Epidermal melanocyte (primary cell): Measurements from ENCODE around the gene ZBTB25.

Experiments used
- DNase-seq: peaks from one replicate; pipeline ENCODE4 v3.0.0; 2011; ENCODE audit warnings: low spot score; ENCODE audit not compliant: insufficient read length

Gene ZBTB25

DNA sequence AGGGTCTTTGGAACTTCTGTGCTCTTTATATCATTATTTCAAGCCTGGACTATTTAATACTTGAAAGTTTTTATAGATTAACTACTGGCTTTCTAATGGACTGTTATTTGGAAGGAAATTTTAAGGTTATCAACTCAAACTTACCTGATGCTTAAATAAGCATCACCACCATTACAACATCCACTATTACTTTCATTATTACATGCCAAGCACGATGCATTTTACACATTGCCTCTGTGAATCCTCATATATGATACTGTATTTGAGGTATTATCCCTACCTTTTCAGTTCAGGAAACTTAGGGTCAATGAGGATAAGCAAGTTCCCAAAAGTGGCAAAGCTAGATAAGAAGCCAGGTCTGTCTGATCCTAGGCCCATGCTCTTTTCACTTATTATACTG is 13.3 kb upstream of the ZBTB25 start:
- no peak for DNase-seq

DNA sequence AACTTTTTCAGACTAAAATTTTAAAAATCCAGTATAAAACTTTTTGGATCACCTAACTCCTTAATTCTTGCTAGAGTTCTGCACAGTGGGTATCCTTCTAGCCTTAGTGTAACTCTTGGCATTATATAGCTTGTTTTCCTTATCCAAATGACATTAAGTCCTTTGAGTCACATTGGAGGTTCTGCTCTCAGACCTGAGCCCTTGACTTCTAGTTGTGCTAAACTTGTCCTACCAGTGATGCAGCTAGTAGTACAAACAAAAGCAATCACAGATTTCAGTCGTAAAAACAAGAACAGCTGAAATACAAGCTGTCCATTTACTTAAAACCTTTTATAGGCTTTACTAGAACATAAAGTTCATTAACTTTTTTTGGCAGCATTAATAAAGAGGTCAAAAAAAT is 11.4 kb upstream of the ZBTB25 start:
- DNase-seq = no peak

DNA sequence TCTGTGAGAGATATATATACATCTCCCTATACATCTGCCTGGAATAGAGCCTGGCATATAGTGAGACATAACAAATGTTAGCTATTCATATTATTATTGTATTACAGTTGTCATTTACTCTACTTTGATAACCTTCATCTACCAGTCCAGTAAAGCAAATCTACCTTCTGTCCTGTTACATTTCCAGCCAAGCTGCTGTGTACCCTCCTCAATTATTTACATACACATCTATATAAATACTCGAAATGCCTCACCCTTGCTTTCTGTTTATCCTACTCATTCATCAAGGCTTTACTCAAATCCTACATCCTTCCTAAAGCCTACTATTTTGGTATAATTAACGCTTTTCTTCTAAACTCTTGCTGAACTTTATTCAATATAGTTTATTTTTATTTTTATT is 9.6 kb upstream of the ZBTB25 start:
- DNase-seq = no peak

DNA sequence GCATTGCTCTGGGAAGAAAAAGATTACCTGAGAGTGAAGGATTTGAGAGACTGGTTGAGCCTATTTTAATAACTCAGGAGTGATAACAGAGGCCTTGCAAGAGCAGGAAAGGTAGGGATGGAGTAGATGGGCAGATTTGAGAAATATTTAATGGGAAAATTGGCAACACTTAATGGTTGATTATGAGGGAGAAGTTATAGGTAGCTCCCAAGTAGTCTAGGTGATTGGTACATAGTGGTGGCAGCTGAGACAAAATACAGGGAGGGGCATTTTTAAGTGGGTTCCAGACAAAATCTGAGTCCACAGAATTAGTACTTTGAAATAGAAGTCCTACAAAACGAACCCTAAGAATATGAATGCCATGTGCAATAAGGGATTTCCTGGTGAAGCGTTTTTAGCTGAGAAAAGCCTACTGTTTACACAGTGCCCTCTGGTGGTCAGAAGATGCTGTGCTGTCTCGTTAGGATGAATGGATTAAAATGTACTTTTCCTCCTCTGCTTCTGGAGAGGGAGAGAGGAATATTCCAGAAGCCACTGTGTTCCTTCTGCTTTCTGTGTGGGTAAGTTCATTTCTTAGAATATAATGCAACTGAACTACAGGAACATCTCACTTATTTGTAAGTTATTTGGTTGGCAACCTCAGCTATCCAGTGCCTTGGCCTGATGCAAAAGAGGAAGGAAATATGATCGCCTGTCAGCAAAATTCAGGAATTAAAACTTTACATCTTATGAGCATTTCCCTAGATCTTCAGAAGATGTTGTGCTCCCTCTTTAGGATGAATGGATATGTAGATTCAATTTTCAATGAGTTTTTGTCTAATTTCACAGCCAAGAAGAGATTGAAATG is 7.4 kb upstream of the ZBTB25 start:
- peak; percentile 33 for DNase-seq

DNA sequence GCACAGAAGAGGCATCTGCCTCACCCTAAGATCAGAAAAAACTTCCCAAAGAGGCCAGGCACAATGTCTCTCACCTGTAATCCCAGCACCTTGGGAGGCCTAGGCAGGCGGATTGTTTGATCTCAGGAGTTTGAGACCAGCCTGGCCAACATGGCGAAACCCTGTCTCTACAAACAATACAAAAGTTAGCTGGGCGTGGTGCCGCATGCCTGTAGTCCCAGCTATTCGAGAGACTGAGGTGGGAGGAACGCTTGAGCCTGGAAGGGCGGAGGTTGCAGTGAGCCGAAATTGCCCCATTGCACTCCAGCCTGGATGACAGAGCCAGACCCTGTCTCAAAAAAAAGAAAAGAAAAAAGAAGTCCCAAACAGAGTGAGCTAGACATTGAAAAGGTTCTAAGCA is 5.4 kb upstream of the ZBTB25 start:
- DNase-seq = no peak

DNA sequence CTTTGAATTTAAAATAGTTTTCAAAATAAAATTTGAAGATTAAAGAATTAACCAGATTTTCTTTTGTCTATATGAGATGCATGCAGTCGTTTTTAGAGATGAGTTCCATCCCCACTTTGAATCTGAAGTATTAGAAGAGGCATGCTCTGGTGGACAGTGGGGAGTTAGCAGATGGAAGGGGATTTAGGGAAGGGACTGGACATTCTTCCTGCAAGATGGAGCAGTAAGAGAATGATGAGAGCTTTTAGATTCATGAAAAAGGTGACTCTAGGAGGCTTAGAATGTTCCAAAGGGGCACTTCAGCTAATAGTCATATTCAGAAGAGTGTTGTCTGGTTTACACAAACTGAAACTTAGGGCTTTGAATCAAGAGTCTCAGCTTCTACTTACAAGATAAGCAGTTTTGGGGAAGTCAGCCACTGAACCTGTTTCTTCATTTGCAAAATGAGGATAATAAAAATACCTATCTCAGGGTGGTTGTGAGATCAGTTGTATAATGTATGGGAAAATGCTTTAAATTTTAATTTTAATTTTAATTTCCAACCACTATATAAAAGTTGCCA is 4.7 kb upstream of the ZBTB25 start:
- no peak for DNase-seq

DNA sequence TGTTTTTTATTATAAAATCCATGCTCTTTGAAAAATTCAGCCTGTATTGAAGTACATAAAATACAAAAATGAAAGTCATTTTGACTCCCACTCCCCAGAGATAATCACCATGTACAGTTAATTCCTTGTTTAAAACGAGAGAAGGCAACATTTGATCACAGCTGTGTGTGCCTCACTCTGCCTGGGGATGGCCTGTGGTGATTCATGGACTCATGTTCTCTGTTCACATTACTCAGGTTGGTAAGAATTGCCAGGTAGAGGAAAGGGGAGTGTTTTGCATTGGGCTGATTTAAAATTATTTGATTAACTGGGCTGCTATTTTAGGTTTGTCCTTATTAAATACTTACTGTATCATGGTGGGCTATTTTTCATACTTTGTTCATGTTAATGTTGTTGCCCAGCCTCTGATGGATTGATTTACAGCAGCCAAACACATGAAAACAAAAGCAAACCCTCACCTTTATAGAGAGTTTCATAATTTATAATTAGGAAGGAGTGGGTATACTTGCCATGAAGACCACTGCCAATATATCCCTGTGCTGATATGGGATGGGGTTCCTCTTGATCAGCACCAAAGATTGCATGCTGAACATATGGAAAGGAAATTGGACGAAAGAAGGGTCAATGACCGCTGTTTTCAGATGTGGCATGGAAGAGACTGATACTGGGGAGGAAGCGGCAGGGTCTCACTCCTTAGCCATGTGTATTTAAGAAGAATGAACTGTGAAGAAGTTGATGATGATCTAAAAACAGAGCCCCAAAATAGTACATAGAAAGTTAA is 3.9 kb upstream of the ZBTB25 start:
- no peak for DNase-seq

DNA sequence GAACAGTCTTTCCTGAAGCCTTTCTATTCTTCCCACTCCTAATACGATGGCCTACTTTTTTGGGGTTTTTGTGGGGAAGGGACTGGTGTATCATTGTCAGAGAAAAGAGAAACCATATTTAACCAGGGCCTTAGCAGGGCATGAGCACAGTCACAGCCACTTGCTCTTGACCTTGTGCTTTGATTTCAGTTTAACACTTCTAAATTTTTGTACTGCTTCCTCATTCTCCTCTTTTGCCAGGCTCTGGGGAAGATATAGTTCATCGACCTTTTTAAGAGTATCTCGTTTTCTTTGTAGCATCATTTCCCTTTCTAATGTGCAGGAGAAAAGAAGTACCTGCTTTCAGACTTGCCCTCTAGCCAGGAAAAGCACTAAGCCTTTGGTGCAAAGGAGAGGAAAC is 3.1 kb upstream of the ZBTB25 start:
- no peak for DNase-seq

DNA sequence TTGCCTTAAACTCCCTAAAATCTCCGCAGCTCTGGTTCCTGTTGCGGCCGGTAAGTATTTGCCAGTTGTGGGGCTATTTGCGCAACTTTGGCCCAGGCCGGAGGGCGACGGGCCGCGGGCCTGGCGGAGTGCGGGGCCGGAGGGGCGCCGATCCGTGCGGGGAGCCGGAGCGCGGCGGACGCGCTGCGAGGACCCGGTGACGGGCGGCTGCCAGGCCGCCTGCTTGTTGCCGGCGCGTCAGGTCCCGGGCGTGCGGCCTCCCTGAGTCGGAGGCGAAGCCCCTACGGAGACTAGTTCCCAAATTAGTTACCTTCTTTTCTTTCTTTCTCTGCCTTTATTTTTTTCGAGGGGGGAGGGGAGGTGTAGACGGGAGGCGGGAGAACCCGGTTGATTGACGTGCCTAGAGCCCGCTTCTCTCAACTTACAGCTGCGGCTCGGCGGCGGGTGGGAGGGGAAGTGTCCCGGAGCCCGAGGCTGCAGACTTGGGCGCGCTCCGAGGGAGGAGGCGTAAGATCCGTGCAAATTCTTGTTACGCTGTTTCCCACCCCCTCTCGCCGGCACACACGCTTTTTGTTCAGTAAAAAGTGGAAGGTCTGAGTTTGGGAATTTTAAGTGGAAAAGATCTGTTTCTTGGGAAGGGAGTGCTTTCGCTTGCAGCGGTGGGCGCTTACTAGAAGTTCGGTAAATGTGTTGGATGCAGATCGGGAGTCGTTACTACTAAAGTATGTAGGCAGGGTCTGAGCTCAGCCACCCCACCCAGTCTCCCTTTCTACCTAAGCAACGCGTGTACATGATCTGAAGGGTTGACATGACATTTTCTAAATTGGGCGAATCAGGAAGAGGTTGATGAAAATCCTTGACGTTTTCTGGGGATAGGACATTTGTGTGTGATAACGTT is 1.5 kb upstream of the ZBTB25 start:
- peak; percentile 65 for DNase-seq

DNA sequence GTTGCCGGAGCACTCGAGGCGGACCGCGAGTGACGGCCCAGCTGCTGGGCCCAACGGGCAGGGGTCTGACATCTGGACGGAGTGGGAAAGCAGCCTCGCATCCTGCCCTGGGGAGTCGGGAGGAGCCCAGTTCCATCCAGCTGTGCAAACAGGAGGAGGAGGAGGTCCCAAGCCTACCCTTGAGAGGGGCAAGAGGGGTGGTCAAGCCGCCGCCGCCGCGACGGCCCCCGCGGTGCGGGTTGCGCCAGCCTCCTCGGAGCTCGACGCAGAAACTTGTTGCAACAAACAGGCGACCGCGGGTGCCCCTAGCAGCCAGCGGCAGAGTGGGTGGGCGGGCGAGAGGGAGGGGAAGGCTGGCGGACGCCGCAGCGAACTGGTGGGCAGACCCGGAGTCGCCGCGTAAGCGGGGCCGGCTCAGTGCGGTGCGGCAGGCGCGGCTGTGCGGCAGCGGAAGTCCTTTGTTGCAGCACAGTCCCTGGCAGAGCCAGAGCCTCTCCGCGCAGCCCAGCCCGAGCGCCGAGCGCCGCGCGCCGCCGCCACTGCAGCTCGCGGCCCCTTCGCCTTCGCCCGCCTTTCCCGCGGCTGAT is 765 bp upstream of the ZBTB25 start, which contains the start of gene ZBTB1:
Gene ZBTB1, plus strand, starts transcription at position 461 of the 587 bp plus-strand sequence. CDS start 16,735 bp downstream, outside the sequence.
- DNase-seq = peak; percentile 41

DNA sequence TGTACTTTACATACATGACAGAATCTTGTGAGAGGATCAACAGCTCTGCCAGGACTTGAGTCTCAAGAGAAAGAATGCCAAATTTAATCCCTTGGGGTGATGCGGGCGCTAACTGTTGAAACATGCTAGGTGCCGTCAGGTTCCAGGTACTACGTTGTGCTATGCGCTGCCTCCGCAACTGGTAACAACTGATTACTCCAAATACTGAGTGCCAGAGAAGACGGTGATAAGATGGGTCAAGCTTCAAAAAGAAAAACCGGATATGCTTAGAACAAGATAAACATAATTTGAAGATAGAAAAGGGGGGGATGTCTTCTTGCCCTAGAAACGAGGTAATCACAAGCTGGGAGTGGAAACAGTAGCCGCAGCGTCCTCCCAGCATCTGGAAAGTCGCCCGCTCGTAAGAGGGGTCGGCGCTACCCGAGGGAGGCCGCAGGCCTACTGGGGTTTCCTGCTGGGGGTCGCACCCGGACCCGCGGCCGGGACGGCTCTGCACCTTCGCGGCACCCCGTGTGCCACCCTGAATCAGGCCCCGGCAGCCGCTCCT is 678 bp downstream of the ZBTB25 start:
- no peak for DNase-seq

DNA sequence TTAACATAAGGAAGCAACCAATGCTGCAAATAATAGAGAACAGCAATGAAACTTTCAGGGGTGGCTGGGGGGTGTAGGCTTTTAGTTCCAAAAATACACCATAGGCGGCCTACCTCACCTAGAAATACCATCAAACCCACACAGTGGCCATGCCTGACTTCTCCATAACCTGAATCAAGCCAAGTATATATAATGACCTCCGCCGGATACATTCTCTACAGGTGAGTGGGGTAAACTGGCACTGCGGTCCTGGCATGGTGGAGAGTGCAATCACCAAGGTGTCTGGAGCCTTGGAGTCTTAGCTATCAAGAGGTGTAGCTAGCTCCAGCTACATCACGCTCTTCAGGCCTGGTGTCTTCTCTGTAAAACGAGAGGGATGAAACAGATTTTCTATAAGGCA is 1.2 kb downstream of the ZBTB25 start:
- DNase-seq = no peak

DNA sequence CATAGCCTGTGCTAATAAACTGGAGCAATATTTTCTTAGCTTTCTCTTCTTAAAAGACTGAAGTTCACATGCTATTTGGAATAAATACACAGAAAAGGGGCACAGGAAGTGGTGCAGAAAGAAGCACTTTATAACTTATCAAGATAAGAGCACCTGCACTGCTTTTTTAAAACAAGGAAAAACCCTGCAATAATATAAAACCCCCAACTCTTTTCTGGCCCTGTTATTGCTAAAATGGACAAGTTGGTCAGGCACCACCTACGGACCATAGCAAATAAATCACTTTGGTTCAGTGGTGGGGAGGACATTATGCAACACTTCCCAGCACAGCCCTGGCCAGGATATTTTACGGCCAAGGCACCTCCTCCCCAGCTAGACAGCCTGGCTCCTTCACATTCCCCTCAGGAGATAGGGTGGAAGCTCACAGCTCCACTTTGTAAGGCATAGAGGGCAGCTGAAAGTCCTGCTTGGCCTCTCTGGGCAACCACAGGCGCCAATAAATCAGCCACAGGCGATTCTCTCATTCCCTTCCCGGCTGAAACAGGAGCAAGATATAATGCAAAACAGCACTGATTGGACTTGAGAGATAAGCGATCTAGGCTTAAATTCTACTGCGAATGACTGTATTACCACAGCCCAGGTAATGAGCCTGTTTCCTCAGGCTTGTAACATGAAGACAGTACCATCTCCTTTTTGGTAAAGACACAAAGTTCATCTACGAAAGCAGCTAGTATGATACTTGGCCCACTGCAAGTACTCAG is 2.0 kb downstream of the ZBTB25 start:
- no peak for DNase-seq

DNA sequence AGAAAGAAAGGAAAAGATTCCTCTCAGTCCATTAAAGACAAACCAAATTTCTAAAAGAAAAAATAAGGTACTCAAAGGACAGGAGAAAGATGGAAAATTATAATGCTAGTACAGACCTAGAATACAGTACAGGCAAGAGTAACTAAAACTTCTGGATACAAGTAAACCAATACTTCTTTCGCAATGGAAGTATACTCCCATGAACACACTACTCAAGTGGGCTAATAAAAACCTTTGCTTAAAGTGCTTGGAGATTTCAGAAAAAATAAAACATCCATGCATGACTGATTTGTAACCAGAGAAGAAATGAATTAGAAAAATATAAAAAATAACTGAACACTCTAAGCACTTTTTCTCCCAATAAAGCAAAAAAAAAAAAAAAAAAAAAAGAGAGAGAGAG is 3.5 kb downstream of the ZBTB25 start:
- DNase-seq = no peak

DNA sequence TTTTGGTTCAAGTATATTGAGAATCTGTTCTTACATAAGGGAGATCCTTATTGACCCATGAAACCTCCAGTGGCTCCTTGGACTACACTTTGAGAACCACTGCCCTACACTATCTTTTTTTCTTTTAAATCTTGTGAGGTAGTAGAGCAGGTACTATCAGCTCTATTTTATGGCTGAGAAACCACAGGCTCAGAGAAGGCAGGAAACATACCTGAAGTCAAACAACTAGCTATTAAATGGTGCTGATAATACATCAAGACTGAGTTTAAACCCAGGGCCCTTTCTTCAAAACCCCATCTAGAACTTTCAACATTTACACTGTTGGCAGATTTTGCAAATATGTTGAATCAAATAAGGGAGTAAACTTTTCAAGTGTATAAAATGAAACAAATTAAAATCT is 6.9 kb downstream of the ZBTB25 start:
- no peak for DNase-seq

DNA sequence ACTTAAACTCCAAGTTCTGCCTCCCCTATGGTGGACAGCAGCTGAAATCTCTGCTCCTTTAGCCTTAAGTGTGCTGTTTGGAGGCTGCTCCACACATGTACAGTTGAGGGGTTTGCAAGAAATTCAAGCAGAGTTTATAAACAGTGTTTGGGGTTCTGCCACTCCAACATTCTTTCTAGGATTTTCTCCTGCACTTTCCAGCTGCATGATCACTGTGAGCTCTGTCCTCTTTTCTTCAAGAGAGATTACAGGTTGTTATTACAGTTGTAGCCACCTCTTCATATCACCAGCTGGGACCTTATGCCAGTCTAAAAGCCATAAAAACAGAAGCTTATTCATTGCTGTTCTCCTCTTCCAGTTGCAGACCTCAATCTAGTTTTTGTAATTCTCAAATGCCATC is 8.4 kb downstream of the ZBTB25 start:
- DNase-seq = no peak

DNA sequence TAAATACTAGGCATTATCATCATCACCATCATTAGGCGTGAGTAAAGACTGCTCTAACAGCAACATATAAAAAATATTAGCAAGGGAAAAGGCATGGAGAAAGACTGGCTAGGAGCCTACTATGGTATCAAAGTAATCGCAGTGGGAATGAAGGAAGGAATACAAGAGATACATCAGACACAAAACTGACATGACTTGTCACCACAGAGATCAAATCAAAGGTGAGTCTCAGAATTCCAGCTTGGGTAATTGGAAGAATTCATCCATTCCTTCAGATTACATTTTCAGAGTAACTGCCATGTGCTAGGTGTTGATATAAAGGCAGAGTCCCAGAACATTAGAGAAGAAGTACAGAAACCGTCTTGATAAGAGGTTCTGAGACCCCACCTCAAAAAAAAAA is 10.2 kb downstream of the ZBTB25 start:
- no peak for DNase-seq

DNA sequence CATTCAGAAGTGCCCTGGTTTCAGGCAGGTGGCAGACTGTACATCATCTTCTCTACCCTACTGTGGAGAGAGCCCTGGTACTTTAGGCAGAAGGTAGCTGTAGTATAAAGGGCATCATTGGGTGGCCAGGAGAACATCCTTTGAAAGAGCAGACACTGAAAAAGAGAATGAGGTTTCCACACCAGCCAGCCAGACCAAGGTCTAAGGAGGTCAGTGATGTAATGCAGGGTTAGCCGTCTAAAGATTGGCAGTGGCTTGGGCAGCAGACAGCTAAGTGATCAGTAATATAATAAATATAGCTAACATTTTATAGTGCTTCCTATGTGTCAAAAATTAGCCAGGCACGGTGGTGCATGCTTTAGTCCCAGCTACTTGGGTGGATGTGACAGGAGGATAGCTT is 12.0 kb downstream of the ZBTB25 start:
- no peak for DNase-seq

DNA sequence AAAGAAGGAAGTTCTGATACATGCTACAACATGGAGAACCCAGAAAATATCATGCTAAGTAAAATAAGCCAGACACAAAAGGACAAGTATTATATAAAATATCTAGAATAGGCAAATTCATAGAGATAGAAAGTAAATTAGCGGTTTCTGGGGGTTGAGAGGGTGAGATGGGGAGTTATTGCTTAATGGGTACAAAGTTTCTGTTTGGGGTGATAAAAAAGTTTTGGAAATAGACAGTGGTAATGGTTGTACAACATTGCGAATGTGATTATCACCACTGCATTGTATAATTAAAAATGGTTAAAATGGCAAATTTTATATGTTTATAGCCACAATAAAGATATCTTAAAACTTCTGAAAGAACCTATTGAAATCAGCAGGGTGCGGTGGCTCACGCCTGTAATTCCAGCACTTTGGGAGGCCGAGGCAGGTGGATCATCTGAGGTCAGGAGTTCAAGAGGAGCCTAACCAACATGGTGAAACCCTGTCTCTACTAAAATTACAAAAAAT is 15.0 kb downstream of the ZBTB25 start:
- no peak for DNase-seq
